Measurements from ENCODE around the gene SGTB. TPM values are rescaled to one million over a fixed set of nuclear protein-coding genes. Genes with fewer than 3 reads are reported as not detected.

Gene SGTB
- total and polyA plus RNA-seq, 2 of the 8 experiments (the other 6 are each of a cell fraction or from before 2014, with no cell fraction given), result 2.2 to 18.7 TPM

DNA sequence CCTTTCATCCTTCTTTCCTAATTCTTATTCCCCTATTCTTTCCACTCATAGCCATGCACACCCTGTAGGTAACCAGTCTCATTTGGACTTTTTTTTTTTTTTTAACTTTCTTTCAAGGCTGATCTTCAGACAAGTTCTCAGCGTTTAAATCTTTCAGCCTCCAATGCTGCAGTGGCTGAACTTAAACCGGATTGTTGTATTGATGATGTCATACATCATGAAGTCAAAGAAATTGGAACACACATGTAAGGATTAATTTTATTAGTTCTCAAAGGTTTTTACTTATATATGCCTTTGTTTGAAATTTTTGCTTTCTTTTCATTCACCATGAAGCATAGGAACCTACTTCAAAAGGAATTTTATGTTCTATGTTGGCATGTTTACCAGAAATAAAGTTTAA is 75.0 kb downstream of the SGTB start:
- H3K27ac ChIP-seq (ENCODE audit: low read depth, low read length), result no peak overlapping the region
- no peak overlapping the region for H3K56ac ChIP-seq (replicated peaks; ENCODE audit: insufficient read length, low read depth, low read length)
- DNase-seq (ENCODE audit: low read depth in 1 of 2, low spot score in 2 of 2) (no peak), FAIRE-seq (no peak)
- H2BK15ac ChIP-seq (ENCODE audit: low read length), result no peak overlapping the region
- H3K23me2 ChIP-seq (ENCODE audit: low read depth, low read length), result no peaks in the 10 kb centered on the region
- H3K4me3 ChIP-seq (ENCODE audit: extremely low read depth in 1 of 4, insufficient read depth in 2 of 4, low read depth in 3 of 4, low read length in 4 of 4), result no peak overlapping the region
- H4K8ac ChIP-seq (ENCODE audit: extremely low read depth, insufficient read depth, low read length), result no peak overlapping the region
- H3K23ac ChIP-seq (ENCODE audit: insufficient read length), result no peak overlapping the region
- 94% methylated on average over 2 of the region's 2 CpGs; no CpG with 5 or more reads in 1 of the 2 experiments for WGBS, 2 experiments (ENCODE audit: extremely low coverage in 1 of 2, insufficient coverage in 1 of 2, insufficient read length in 1 of 2, insufficient replicate concordance in 2 of 2, low coverage in 1 of 2, low lambda C conversion rate in 2 of 2, missing lambda C conversion rate in 1 of 2)
- H4K91ac ChIP-seq (replicated peaks; ENCODE audit: insufficient read length, low read length), result no peak overlapping the region
- H3K14ac ChIP-seq (ENCODE audit: insufficient read length), result no peak overlapping the region
- no peaks in the 10 kb centered on the region for H3K27me3 ChIP-seq (replicated peaks in 1 of 4; ENCODE audit: control insufficient read depth in 3 of 4, extremely low read depth in 1 of 4, insufficient read depth in 3 of 4, low read length in 3 of 4)
- H3K18ac ChIP-seq (ENCODE audit: extremely low read depth, low read length), result no peak overlapping the region
- no peak overlapping the region for H2BK12ac ChIP-seq (ENCODE audit: low read depth, low read length)
- H2AFZ ChIP-seq (ENCODE audit: low read length), result no peak overlapping the region
- H2BK120ac ChIP-seq (replicated peaks; ENCODE audit: low read depth, low read length), result no peak overlapping the region
- no peaks in the 10 kb centered on the region for H3K79me2 ChIP-seq (ENCODE audit: control insufficient read depth in 1 of 2, insufficient read depth in 2 of 2, low read length in 2 of 2)
- no peak overlapping the region for H3K4ac ChIP-seq (replicated peaks; ENCODE audit: insufficient read length, low read depth, low read length)
- H3K4me1 ChIP-seq (replicated peaks in 1 of 4; ENCODE audit: control insufficient read depth in 3 of 4, insufficient read depth in 4 of 4, low read length in 3 of 4), result peaks cover 0 to 4% (median 0%) of the 10 kb centered on the region in 4 experiments; a peak in 2 of 7 replicates
- no peak overlapping the region for H2AK5ac ChIP-seq (ENCODE audit: low read depth, low read length)
- no peak overlapping the region for H3K9ac ChIP-seq (replicated peaks in 1 of 4; ENCODE audit: extremely low read depth in 1 of 4, low read depth in 3 of 4, low read length in 3 of 4)
- no peaks in the 10 kb centered on the region for H3K9me3 ChIP-seq (ENCODE audit: insufficient read depth in 2 of 2, low read depth in 1 of 2, low read length in 1 of 2)
- H3K79me1 ChIP-seq (ENCODE audit: low read depth, low read length), result no peaks in the 10 kb centered on the region
- peaks cover 0 to 3% (median 0%) of the 10 kb centered on the region in 4 experiments; a peak in 2 of 8 replicates for H3K36me3 ChIP-seq (ENCODE audit: control insufficient read depth in 2 of 4, insufficient read depth in 4 of 4, low read length in 3 of 4)
- ChIA-PET CTCF (ENCODE audit: partially characterized antibody) (no interaction called here), POLR2A (ENCODE audit: partially characterized antibody) (interaction anchor here (0.6 kb wide), 1 partner anchor 74 kb away, joined by 3 read pairs; no protein-coding TSS in a partner anchor)
- no peak overlapping the region for H4K5ac ChIP-seq (ENCODE audit: insufficient read length, low read depth, low read length)
- H2BK5ac ChIP-seq (ENCODE audit: low read depth, low read length), result no peak overlapping the region
- no peaks in the 10 kb centered on the region for H4K20me1 ChIP-seq (replicated peaks in 1 of 2; ENCODE audit: control insufficient read depth in 1 of 2, insufficient read depth in 2 of 2, low read length in 2 of 2)
- H3K4me2 ChIP-seq (ENCODE audit: insufficient read depth in 1 of 2, low read depth in 2 of 2, low read length in 2 of 2), result no peak overlapping the region; a peak in 1 of 4 replicates
- no peak for TF ChIP-seq ASH2L (IDR thresholded peaks at IDR 0.05; ENCODE audit: low read length)
- TF ChIP-seq TCF12 (IDR thresholded peaks at IDR 0.05; ENCODE audit: low read depth, low read length), result no peak
- TF ChIP-seq BCL11A (IDR thresholded peaks at IDR 0.05; ENCODE audit: low read depth in 2 of 2, low read length in 2 of 2), result no peak
- no peak overlapping the region for H2BK20ac ChIP-seq (ENCODE audit: low read length)
